Epithelial cell of esophagus (primary cell): Measurements from ENCODE around the gene TCERG1L.
"Not testable (repeated sequence)": the region's sequence is repeated elsewhere in the genome, so short reads cannot be mapped to it uniquely, and the experiment has no call there.

Experiments
- DNase-seq: peaks from one replicate; pipeline ENCODE4 v3.0.0; 2010; ENCODE audit warnings: low read depth
- H3K4me3 ChIP-seq: 2 replicates; pipeline ENCODE4 v1.5.1; 2011; ENCODE audit warnings: mild to moderate bottlenecking, low read length, control low read depth
- CTCF ChIP-seq: IDR thresholded peaks from 2 replicates; pipeline ENCODE4 v1.5.1; 2011; ENCODE audit warnings: low read depth, mild to moderate bottlenecking, low read length, control low read depth, inconsistent platforms; ENCODE audit not compliant: insufficient read depth; ENCODE audit errors: missing control alignments

Gene TCERG1L

DNA sequence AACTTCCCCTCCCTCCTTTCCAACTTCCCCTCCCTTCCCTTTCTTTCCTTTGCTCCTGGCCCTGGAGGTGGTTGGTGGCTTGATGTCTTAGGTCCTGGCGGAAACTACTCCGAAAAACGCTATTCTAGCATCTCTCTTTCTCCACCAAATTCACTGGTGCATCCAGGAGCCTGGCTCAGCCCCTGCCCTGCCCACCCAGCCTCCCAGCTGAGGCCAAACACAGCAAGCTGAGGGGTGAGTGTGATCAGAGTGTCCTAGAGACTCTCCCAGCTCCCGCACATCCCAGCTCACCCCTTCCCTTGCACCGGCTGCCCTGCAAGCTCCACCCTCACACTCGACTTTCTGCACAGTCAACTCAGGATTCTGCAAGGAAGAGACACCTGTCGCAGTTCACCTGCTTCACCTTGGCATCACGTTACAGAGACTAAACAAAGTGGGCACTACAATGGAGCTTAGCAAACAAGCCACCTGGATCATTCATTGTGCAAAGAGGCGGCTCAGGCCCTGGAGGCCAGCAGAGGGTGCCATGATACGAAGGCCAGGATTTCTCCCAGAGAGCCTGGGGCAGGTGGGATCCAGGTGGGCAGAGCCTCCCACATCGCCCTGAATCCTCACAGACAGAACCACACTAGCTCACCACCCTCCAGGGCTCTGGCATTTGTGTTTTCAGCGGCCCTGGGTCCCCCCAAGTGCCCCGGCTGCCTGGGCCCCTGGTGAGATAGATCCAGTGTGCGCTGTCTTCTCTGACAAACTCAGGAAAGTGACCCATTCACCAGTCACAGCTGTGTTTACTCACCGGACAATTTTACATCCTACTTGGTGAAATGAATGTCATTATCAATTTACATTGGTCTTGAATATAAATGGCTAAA is 169.6 kb downstream of the TCERG1L start:
- TF ChIP-seq CTCF = no peak
- no peak overlapping the region for H3K4me3 ChIP-seq
- DNase-seq = no peak

GRCh38 chr10:131141207-131141606 is 170.3 kb downstream of the TCERG1L start:
- DNase-seq = no peak
- no peak for TF ChIP-seq CTCF
- H3K4me3 ChIP-seq = no peak overlapping the region

GRCh38 chr10:131140606-131141005 is 170.9 kb downstream of the TCERG1L start:
- TF ChIP-seq CTCF = no peak
- H3K4me3 ChIP-seq = no peak overlapping the region
- no peak for DNase-seq

DNA sequence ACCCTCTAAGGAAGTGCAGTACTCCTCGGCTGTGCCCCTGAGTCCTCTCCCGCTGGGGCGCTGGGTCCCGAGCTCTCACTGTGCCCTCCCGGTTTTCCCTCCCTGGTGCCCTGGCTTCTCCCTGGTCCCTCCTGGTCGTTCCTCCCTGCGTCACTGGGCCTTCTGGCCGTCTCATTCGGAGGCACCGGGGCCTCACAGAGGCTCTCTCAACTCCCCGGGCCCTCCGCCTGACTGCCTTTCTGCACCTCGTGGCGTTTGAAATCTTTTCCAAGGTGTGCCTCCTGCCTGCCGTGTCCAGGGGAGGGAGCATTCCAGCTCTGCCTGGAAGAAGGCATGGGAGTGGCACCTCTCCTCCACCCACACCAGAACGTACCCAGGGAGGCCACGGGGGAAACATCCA is 174.3 kb downstream of the TCERG1L start:
- H3K4me3 ChIP-seq = no peak overlapping the region
- DNase-seq = no peak
- no peak for TF ChIP-seq CTCF

DNA sequence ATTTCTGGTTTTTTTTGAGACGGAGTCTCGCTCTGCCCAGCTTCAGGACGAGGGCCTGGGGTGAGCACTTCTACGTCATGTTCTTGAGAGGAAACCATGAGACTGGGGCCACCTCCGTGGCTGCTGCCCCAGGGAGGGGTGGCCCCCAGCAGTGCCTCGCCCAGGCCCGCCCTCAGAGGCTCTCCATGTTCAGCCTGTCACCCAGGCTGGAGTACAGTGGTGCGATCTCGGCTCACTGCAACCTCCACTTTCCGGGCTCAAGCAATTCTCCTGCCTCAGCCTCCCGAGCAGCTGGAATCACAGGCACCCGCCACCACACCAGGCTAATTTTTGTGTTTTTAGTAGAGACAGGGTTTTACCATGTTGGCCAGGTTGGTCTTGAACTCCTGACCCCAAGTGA is 175.2 kb downstream of the TCERG1L start:
- H3K4me3 ChIP-seq = not testable (repeated sequence)

GRCh38 chr10:131135716-131136115 is 175.8 kb downstream of the TCERG1L start:
- no peak for DNase-seq
- TF ChIP-seq CTCF = no peak
- H3K4me3 ChIP-seq = no peak overlapping the region

More for the DNA sequence above, 175.2 kb downstream of the TCERG1L start:
- not testable (repeated sequence) for DNase-seq

- H3K4me3 ChIP-seq = no peak overlapping the region
- no peak for DNase-seq
- no peak for TF ChIP-seq CTCF
Measured at GRCh38 chr10:131134651-131135050, 176.9 kb downstream of the TCERG1L start.
